Hepatocyte (in vitro differentiated cells): ENCODE results near the gene HNRNPA2B1. TPM values are rescaled to one million over a fixed set of nuclear protein-coding genes. Genes with fewer than 3 reads are reported as not detected.
"Not testable (repeated sequence)": the region's sequence is repeated elsewhere in the genome, so short reads cannot be mapped to it uniquely, and the experiment has no call there.

ENCODE experiments used
- DNase-seq: peaks from one replicate; pipeline ENCODE4 v3.0.0-alpha.2; 2016; ENCODE audit warnings: low spot score
- H2AFZ ChIP-seq: fragments of 200-600 bp; sonication (generic); 2 replicates; pipeline ENCODE4 v1.6.0; 2016; ENCODE audit warnings: antibody characterized with exemption, mild to moderate bottlenecking
- H3K27ac ChIP-seq: fragments of 200-600 bp; sonication (generic); 2 replicates; pipeline ENCODE4 v1.5.1; 2016; ENCODE audit warnings: mild to moderate bottlenecking
- H3K27me3 ChIP-seq: fragments of 200-600 bp; sonication (generic); 2 replicates; pipeline ENCODE4 v1.6.1; 2016
- H3K36me3 ChIP-seq: fragments of 200-600 bp; sonication (generic); replicated peaks from 2 replicates; pipeline ENCODE4 v1.5.1; 2016; ENCODE audit warnings: low read depth; ENCODE audit not compliant: insufficient read depth
- H3K4me1 ChIP-seq: fragments of 200-600 bp; sonication (generic); 2 replicates; pipeline ENCODE4 v1.5.1; 2016; ENCODE audit warnings: mild to moderate bottlenecking, moderate library complexity; ENCODE audit not compliant: insufficient read depth
- H3K4me2 ChIP-seq: fragments of 200-600 bp; sonication (generic); 2 replicates; pipeline ENCODE4 v1.6.0; 2016
- H3K4me3 ChIP-seq: fragments of 200-600 bp; sonication (generic); 2 replicates; pipeline ENCODE4 v1.5.1; 2016; ENCODE audit warnings: mild to moderate bottlenecking
- H3K79me2 ChIP-seq: fragments of 200-600 bp; sonication (generic); 2 replicates; pipeline ENCODE4 v1.6.0; 2017; ENCODE audit warnings: mild to moderate bottlenecking
- H3K9me2 ChIP-seq: fragments of 200-600 bp; sonication (generic); replicated peaks from 2 replicates; pipeline ENCODE4 v1.6.0; 2017; ENCODE audit warnings: mild to moderate bottlenecking; ENCODE audit not compliant: insufficient read depth
- H3K9me3 ChIP-seq: fragments of 200-600 bp; sonication (generic); 2 replicates; pipeline ENCODE4 v1.5.1; 2016; ENCODE audit warnings: low read depth, mild to moderate bottlenecking
- H4K20me1 ChIP-seq: fragments of 200-600 bp; sonication (generic); 2 replicates; pipeline ENCODE4 v1.6.0; 2016; ENCODE audit warnings: mild to moderate bottlenecking; ENCODE audit not compliant: insufficient read depth, poor library complexity, severe bottlenecking
- EZH2 ChIP-seq: fragments of 200-600 bp; sonication (generic); IDR thresholded peaks from 2 replicates; pipeline ENCODE4 v1.6.1; 2016; ENCODE audit warnings: antibody characterized with exemption, mild to moderate bottlenecking, borderline replicate concordance
- EZH2phosphoT487 ChIP-seq: fragments of 200-600 bp; sonication (generic); IDR thresholded peaks from one replicate; pipeline ENCODE4 v1.6.1; 2018; ENCODE audit warnings: antibody characterized with exemption, mild to moderate bottlenecking, low read depth, moderate library complexity; ENCODE audit not compliant: unreplicated experiment, severe bottlenecking
- WGBS: methylation state at CpG from one replicate; pipeline ENCODE4 v1.1.6; 2016; ENCODE audit warnings: low lambda C conversion rate; ENCODE audit errors: missing lambda C conversion rate; 5-methylcytosine and 5-hydroxymethylcytosine counted together
- polyA plus RNA-seq: library from polyadenylated mRNA; unstranded; fragments of >200 nt; fragmentation: Nextera tagmentation; extraction: Ambion mirVana; gene quantifications from 2 replicates; pipeline ENCODE4 v1.2.1, GENCODE V29; 2016
- total RNA-seq: library from RNA; depleted of rRNA; stranded (reverse); fragments of >200 nt; gene quantifications from 2 replicates; pipeline ENCODE4 v1.2.3, GENCODE V29; 2014
- TF ChIP-seq, protein P1 (sequence below): fragments of 200-600 bp; sonication (generic); IDR thresholded peaks from 2 replicates; pipeline ENCODE4 v1.5.1; 2016; ENCODE audit warnings: antibody characterized with exemption, mild to moderate bottlenecking; ENCODE audit not compliant: poor library complexity

HNRNPA2B1 gene
- total and polyA plus RNA-seq, 2 experiments from 2014 or later, result 193 to 553 TPM

DNA sequence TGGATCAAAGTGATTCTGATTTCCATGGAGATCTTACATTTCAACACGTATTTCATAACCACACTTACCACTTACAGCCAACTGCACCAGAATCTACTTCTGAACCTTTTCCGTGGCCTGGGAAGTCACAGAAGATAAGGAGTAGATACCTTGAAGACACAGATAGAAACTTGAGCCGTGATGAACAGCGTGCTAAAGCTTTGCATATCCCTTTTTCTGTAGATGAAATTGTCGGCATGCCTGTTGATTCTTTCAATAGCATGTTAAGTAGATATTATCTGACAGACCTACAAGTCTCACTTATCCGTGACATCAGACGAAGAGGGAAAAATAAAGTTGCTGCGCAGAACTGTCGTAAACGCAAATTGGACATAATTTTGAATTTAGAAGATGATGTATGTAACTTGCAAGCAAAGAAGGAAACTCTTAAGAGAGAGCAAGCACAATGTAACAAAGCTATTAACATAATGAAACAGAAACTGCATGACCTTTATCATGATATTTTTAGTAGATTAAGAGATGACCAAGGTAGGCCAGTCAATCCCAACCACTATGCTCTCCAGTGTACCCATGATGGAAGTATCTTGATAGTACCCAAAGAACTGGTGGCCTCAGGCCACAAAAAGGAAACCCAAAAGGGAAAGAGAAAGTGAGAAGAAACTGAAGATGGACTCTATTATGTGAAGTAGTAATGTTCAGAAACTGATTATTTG lies 15.3 kb downstream of the HNRNPA2B1 start:
- H3K9me2 ChIP-seq, result no peaks in the 10 kb centered on the region
- TF ChIP-seq EZH2phosphoT487, result no peak
- TF ChIP-seq, protein P1, sequence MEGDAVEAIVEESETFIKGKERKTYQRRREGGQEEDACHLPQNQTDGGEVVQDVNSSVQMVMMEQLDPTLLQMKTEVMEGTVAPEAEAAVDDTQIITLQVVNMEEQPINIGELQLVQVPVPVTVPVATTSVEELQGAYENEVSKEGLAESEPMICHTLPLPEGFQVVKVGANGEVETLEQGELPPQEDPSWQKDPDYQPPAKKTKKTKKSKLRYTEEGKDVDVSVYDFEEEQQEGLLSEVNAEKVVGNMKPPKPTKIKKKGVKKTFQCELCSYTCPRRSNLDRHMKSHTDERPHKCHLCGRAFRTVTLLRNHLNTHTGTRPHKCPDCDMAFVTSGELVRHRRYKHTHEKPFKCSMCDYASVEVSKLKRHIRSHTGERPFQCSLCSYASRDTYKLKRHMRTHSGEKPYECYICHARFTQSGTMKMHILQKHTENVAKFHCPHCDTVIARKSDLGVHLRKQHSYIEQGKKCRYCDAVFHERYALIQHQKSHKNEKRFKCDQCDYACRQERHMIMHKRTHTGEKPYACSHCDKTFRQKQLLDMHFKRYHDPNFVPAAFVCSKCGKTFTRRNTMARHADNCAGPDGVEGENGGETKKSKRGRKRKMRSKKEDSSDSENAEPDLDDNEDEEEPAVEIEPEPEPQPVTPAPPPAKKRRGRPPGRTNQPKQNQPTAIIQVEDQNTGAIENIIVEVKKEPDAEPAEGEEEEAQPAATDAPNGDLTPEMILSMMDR, result no peak
- TF ChIP-seq EZH2, result no peak
- no peaks in the 10 kb centered on the region for H3K27me3 ChIP-seq
- H3K79me2 ChIP-seq, result peaks cover 11% of the 10 kb centered on the region
- peaks cover 29% of the 10 kb centered on the region for H4K20me1 ChIP-seq
- peak overlapping the region; percentile 39 for H3K27ac ChIP-seq
- 91% methylated on average over 10 of the region's 10 CpGs for WGBS
- no peak for DNase-seq
- H2AFZ ChIP-seq, result no peak overlapping the region
- H3K4me3 ChIP-seq, result no peak overlapping the region
- H3K4me1 ChIP-seq, result peaks cover 8% of the 10 kb centered on the region
- no peaks in the 10 kb centered on the region for H3K36me3 ChIP-seq
- no peaks in the 10 kb centered on the region for H3K9me3 ChIP-seq
- H3K4me2 ChIP-seq, result no peak overlapping the region

- H3K4me3 ChIP-seq, H3K9me3 ChIP-seq, H3K79me2 ChIP-seq, H3K4me1 ChIP-seq, H3K9me2 ChIP-seq, H2AFZ ChIP-seq, DNase-seq, H3K27me3 ChIP-seq, H3K36me3 ChIP-seq, H3K4me2 ChIP-seq: not testable (repeated sequence)
- H4K20me1 ChIP-seq, result peaks cover 22% of the 10 kb centered on the region
- WGBS, result 78% methylated on average over 4 of the region's 4 CpGs
- peak overlapping the region; percentile 39 for H3K27ac ChIP-seq
Observed at GRCh38 chr7:26184281-26185101, 16.1 kb downstream of the HNRNPA2B1 start.

DNA sequence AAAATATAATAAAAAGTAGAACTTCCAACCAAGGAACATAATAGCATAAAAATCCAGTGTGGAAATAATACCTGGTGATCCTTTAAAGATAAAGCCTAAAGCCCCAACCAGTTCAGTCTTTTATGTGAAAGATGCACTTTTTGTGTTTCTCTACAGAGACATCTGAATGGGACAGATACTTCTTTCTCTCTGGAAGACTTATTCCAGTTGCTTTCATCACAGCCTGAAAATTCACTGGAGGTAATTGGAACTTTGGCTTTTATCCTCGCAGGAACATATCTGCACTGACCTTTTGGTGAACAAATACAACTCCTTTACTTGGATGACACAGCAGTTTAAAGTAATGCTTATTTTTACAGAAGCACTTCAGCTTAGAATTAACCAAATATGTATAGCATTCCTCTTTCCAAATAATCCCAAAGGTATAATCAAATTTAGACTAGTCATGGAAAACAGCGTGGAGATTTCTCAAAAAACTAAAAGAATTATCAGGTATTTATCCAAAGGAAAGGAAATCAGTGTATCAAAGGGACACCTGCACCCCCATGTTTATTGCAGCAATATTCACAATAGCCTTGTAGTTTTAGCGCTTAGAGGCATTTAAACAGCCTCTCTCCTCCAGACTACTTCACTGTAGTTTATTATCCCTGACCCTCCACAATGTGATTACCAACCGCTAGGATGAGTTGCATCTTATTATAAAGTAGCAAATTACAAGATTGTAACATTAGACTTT lies 16.8 kb downstream of the HNRNPA2B1 start:
- Histone ChIP-seq H3K4me3 (no peak overlapping the region), H3K9me2 (no peaks in the 10 kb centered on the region), H4K20me1 (peaks cover 14% of the 10 kb centered on the region), H3K79me2 (no peaks in the 10 kb centered on the region), H2AFZ (no peak overlapping the region), H3K27ac (peak overlapping the region; percentile 39), H3K9me3 (no peaks in the 10 kb centered on the region), H3K36me3 (no peaks in the 10 kb centered on the region), H3K4me2 (no peak overlapping the region), H3K27me3 (no peaks in the 10 kb centered on the region), H3K4me1 (peaks cover 8% of the 10 kb centered on the region)
- TF ChIP-seq EZH2 (no peak), EZH2phosphoT487 (no peak)
- TF ChIP-seq, protein P1, result no peak
- DNase-seq, result no peak
- WGBS, result 76% methylated on average over 4 of the region's 4 CpGs

DNA sequence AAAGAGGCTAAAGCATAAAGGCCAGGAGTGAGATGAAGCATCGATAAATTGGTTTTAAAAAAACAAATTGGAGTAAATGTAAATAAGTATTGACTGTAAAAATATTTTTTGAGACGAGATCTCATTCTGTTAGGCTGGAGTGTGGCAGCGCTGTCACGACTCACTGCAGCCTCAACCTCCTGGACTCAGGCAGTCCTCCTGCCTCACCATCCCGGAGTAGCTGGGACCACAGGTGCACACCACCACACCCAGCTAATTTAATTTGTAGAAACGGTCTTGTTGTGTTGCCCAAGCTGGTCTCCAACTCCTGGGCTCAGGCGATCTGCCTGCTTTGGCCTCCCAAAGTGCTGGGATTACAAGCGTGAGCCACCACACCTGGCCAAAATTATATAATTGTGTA lies 17.8 kb downstream of the HNRNPA2B1 start:
- Histone ChIP-seq H3K4me2 (no peak overlapping the region), H2AFZ (no peak overlapping the region), H3K9me2 (no peaks in the 10 kb centered on the region), H3K4me3 (no peak overlapping the region), H3K79me2 (no peaks in the 10 kb centered on the region), H3K4me1 (peaks cover 8% of the 10 kb centered on the region), H3K36me3 (no peaks in the 10 kb centered on the region), H3K27ac (no peak overlapping the region), H4K20me1 (peaks cover 4% of the 10 kb centered on the region), H3K9me3 (no peaks in the 10 kb centered on the region), H3K27me3 (no peaks in the 10 kb centered on the region)
- WGBS, result 88% methylated on average over 8 of the region's 8 CpGs
- no peak for DNase-seq
- TF ChIP-seq, protein P1, result no peak
- TF ChIP-seq EZH2 (no peak), EZH2phosphoT487 (no peak)
